Lung microvascular endothelial cell (primary cell): ENCODE data around the gene CCDC9B. TPM values are rescaled to one million over a fixed set of nuclear protein-coding genes. Genes with fewer than 3 reads are reported as not detected.

ENCODE experiments used
- DNase-seq, 2 donors: peaks; one replicate each; pipeline versions ENCODE4 v3.0.0 to v3.0.0-alpha.2; 2010; ENCODE audit warnings: low read depth in 2 of 2
- total RNA-seq: library from RNA; depleted of rRNA; stranded (reverse); fragments of >200 nt; gene quantifications from 2 replicates; pipeline ENCODE4 v1.2.1, GENCODE V29; 2014

CCDC9B gene
- total RNA-seq, 1 donor from 2014 or later, result 11.1 TPM

DNA sequence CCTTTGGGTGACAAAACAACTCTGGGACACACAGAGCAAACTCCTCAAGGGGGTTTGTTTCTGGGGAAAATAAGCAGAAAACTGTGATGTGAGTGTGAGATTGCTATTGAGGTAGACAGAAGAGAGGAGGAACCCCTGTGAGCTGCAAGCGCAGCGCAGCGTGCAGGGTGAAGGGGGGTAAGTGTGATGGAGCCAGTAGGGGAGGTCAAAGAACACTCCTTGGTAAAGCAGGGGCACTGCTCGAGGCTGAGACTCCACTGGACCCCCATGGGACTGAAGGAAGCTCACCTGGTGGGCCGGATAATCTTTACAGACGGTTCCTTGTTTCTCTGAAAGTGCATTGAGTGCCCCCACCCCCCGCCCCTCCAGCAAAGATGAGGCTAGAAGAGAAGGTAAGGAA lies 9.7 kb downstream of the CCDC9B start:
- DNase-seq, result no peak

DNA sequence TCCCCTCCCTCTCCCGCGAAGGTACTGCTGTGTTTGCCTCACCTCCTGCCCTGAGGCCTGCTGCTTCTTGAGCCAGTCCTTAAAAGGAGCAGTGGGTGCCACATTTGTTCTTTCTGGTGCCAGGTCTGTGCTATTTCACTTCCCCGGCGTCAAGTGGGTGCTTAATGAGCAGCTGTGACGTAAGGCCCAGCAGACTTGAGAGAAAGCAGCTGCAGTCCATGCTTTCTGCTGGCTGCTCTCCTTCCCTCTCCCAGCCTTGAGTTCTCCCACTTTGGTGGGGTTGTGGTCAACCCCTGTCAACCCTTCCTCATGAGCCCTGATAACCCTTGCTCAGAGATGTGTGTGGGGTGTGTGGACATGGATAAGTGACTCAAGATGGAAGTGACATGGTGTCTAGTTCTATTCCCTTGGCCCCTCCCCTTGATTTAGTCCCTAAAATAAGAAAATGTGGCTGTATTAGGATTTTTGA lies 10.3 kb downstream of the CCDC9B start:
- DNase-seq, result no peak

DNA sequence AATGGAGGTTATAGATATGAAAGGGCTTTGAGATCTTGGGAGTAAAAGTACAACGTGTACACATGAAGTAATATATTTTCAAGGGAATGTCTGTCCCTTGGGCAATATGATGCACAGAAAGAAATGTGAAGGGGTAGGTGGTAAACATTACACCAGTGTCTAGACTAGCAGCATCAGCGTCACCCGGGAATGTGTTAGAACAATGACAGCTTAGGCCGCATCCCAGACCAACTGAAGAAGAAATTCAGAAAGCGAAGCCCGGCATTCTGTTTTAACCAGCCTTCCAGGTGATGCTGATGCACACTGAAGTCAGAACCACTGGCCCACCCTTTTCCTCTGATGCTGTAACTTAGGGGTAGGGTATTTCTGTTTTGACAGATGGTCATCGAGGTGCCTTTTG lies 10.9 kb downstream of the CCDC9B start:
- DNase-seq, result no peak

- no peak for DNase-seq
These were observed 12.0 kb downstream of the CCDC9B start for GRCh38 chr15:40328751-40329150.

- peak in 1 of 2 donors; percentile 37 for DNase-seq
These were observed 12.6 kb downstream of the CCDC9B start for GRCh38 chr15:40328176-40328575.

DNA sequence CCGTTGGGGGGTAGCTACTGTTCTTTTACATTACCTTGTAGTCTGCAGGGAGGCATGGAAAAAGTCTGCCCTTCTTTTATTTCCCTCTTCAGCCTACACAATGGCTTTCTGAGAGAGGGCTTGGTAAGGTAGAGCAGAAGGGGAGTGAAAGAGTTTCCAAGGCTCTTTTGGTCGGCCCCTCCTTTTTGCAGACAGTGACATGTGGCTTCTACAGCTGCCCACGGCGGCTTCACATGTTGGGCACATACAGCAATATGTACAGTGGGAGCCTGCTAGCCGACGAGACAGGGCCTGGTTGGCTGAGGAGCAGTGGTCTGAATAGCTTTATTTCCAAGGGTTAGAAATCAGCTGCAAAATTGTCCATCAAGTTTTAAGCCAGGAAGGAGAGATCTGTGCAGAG lies 13.3 kb downstream of the CCDC9B start:
- no peak for DNase-seq

GRCh38 chr15:40325700-40326099 lies 15.0 kb downstream of the CCDC9B start:
- no peak for DNase-seq

DNA sequence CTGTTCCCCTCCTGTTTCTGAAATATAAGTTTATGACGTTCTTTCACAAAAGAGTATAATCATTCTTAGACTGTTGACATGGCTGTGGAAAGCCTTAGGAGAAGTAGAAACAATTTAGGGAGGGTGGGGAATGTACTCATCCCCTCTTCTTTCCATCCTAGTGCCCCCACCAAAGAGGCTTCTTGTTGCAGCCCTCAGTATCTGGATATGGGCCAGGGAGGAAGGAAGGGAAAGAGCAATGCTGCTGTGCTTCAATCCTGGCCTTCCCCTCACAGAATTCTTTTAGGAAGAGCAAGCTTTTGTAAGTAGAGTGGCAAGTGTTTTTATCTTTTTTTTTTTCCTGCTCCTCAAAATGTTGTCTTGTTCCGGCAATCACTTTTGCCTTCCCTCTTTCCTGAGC lies 15.6 kb downstream of the CCDC9B start:
- peak; percentile 49 to 56 for DNase-seq

DNA sequence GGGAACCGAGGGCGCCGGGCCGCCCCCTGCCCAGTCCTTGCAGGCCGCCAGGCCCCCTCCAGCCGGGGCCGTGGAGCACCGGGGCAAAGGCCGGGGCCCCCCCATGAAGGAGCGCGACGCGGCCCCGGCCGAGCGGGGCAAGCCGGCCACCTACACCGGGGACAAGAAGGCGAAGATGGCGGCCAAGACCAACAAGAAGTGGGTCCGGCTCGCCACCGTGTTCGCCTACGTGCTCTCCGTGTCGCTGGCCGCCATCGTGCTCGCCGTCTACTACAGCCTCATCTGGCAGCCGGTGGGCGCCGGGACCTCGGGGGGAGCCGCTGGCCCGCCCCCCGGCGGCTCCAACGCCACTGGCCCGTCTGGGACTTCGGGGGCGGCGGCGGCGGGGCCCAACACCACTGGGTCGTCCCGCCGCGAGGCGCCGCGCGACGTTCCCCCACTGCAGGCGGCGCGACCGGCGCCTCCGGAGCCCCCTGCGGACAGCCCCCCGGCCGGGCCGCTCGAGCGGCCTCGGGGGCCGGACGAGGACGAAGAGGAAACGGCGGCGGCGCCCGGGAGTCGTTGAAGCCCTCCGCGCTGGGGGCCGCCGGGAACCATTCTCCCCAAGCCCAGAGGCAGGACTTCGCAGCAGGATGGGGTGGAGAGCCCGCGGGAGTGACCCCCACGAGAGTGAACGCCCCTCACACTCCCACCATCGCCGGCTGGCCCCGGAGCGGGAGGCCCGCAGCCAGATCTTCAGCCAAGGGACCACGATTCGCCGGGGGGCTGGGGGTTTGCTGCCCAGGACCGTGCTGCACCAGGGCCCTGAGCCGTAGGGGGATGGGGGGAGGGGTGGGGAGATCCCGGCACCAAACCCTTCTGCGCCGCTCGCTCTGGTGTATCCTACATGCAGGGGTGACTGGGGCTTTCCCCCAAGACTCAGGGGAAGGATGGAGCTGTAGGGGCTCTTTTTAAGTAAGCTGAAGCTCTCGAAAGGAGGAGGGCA lies 16.5 kb downstream of the CCDC9B start:
- peak; percentile 38 to 44 for DNase-seq

- peak; percentile 97 to 98 for DNase-seq
These were observed 17.3 kb downstream of the CCDC9B start, which contains the start of gene INAFM2 for GRCh38 chr15:40323239-40323952. Gene INAFM2, plus strand, starts transcription at chr15:40323692. Its CDS starts 364 bp downstream, at chr15:40324056.

GRCh38 chr15:40322531-40323238 lies 18.1 kb downstream of the CCDC9B start:
- DNase-seq, result no peak

GRCh38 chr15:40320931-40321371 lies 19.8 kb downstream of the CCDC9B start:
- peak; percentile 71 to 74 for DNase-seq

DNA sequence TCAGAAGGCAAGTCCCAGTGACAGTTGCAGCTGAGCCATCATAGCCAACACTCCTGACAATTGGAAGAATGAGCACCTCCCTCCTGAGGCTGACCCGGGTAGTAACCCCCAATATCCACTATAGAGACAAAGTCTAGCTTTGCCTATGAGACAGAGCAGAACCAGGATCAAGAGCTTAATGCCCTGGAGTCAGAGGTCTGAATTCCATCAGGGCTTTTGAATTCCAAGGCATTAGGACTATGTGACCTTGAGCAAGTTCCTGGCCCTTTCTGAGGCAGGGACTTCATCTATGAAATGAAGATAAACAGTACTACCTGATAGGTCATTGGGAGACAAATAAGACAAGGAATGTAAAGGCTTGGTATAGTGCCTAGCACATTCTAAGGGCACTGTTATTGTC lies 20.3 kb downstream of the CCDC9B start:
- no peak for DNase-seq

GRCh38 chr15:40317580-40317979 lies 23.2 kb downstream of the CCDC9B start:
- DNase-seq, result no peak

DNA sequence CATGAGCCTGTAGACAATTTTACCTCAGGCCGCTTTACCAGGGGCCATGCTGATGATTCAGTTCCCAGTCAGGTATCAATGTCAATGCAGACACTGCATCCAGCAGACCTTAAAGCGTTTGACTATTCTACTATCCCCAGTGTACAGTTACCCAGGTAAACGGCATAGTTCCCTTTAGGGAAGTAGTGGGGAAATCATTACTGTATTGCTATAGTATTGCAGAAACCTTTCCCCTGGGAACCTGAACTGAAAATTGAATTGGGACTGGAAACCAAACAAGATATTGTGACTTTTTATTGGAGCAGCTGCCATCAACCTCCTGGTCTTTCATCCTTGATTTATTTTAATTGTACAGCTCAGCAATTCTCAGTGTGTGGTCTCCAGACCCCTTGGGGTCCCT lies 23.8 kb downstream of the CCDC9B start:
- DNase-seq, result no peak

DNA sequence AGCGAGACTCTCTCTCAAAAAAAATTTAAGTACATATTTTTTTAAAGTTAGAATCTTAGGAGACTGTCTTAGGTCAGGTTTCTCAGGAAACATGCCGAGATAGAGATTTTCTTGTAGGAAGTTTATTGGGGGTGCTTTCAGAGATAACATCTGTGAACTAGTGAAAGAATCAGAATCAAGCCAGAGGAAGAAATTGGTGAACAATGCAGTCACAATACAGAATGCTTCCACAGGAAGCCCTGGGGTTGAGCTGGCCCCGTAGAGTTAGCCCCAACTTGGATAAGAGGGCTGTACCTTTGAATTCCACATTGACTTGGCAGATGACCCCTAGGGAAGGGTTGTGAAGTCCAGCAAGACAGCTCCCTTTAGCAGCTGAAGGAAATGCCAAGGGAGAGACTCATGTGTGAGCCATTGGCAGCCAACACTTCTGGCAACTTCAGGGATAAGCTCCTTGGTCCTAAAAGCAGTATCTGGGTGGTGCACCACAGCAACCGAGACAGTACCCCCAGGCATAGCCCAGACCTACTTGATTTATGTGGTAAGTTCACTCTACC lies 25.9 kb downstream of the CCDC9B start:
- DNase-seq, result peak in 1 of 2 donors; percentile 78

DNA sequence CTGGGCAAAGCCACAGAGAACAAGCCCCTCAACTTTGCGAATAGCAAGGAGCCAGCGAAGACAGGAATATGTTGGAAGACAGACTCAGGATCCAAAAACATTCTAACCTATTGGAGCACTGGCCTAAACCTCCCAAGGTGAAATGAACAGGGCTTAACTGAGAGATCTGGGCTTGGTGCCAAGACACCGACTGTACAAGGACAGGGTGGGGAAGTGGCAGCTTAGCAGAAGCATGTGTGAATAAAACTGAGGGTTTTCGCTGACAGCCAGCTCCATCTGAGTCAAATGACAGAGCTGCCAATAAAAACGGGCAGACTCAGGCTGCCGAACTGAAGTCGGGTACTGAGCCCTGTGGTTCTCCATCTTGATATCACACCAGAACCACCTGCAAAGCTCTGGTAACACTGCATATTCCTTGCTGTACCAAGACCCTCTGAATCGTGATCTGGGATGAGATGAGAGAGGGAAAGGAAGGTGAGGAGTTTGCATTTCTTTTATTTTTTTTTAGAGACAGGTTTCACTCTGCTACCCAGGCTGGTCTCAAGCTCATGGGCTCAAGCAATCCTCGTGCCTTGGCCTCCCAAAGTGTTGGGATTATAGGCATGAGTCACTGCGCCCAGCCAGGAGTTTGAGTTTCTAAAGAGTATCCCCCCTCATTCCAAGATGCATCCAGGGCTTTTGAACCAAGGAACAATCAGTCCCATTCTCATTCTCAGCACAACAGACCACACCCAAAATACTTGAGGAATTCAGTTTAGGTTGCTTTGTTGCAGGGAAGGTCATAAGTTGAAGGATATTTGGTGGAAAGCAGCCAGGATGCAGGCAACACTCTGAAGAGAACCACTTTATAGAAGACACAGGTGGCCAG lies 27.0 kb downstream of the CCDC9B start:
- DNase-seq, result peak; percentile 41 to 58

DNA sequence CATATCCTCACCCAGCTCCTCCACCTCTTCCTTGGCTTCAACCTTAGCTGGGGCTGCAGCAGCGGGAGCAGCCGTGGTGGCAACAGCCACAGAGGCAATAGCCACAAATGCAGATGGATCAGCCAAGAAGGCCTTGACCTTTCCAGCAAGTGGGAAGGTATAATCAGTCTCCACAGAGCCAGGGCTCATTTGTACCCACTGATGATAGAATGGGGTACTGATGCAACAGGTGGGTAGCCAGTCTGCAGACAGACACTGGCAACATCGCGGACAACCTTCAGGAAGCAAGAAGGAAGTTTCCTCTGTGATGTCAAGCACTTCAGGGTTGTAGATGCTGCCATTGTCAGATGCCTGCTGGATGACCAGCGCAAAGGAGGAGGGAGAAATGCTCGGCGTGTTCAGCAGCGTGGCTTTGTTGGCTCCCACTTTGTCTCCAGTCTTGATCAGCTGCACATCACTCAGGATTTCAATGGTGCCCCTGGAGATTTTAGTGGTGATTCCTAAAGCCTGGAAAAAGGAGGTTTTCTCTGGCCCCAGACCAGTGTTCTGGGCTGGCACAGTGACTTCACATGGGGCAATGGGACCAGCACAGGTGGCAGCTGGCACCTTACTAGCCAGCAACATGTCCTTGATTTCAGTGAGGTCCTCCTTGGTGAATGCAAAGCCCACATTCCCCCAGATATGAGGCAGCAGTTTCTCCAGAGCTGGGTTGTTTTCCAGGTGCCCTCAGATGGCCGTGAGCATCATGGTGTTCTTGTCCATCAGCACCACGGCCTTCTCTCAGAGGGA lies 28.2 kb downstream of the CCDC9B start:
- DNase-seq, result no peak

- no peak for DNase-seq
These were observed 29.7 kb downstream of the CCDC9B start for GRCh38 chr15:40310993-40311392.
